ENCODE data around the gene HMG20A. TPM values are rescaled to one million over a fixed set of nuclear protein-coding genes. Genes with fewer than 3 reads are reported as not detected.

Gene HMG20A
- total RNA-seq, 1 donor from 2014 or later, result 35.5 TPM

DNA sequence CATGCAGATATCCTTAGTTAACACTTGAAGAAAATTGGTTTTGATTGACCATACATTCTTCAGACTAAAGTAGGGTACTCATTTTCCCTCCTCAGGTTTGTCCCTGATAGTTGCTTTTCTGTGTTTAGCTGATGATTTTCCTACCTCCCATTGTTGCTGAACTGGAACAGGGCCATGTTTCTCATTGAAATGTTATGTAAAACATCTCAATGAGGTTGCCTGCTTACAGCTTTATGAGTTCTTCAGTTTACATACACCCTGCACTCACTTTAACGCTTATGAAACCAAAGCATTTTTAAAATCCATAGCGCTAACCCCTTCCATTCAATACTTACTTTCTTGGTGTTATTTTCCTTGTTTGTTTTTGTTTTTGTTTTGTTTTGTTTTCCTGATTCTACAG, 61.9 kb downstream of the HMG20A start:
- DNase-seq (ENCODE audit: low spot score), result no peak
- no peak overlapping the region for H3K4me3 Mint-ChIP-seq (ENCODE audit: unreplicated experiment)
- H3K27me3 Mint-ChIP-seq (ENCODE audit: low read depth), result no peaks in the 10 kb centered on the region
- H3K36me3 Mint-ChIP-seq (ENCODE audit: low read depth), result peaks cover 30% of the 10 kb centered on the region
- TF ChIP-seq, protein P1, sequence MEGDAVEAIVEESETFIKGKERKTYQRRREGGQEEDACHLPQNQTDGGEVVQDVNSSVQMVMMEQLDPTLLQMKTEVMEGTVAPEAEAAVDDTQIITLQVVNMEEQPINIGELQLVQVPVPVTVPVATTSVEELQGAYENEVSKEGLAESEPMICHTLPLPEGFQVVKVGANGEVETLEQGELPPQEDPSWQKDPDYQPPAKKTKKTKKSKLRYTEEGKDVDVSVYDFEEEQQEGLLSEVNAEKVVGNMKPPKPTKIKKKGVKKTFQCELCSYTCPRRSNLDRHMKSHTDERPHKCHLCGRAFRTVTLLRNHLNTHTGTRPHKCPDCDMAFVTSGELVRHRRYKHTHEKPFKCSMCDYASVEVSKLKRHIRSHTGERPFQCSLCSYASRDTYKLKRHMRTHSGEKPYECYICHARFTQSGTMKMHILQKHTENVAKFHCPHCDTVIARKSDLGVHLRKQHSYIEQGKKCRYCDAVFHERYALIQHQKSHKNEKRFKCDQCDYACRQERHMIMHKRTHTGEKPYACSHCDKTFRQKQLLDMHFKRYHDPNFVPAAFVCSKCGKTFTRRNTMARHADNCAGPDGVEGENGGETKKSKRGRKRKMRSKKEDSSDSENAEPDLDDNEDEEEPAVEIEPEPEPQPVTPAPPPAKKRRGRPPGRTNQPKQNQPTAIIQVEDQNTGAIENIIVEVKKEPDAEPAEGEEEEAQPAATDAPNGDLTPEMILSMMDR (IDR thresholded peaks at IDR 0.05), result no peak
- H3K4me1 Mint-ChIP-seq (ENCODE audit: low read depth), result peaks cover 39% of the 10 kb centered on the region
- peak overlapping the region; percentile 15 for H3K27ac Mint-ChIP-seq (ENCODE audit: unreplicated experiment)
- H3K9me3 Mint-ChIP-seq (ENCODE audit: low read depth), result no peaks in the 10 kb centered on the region

DNA sequence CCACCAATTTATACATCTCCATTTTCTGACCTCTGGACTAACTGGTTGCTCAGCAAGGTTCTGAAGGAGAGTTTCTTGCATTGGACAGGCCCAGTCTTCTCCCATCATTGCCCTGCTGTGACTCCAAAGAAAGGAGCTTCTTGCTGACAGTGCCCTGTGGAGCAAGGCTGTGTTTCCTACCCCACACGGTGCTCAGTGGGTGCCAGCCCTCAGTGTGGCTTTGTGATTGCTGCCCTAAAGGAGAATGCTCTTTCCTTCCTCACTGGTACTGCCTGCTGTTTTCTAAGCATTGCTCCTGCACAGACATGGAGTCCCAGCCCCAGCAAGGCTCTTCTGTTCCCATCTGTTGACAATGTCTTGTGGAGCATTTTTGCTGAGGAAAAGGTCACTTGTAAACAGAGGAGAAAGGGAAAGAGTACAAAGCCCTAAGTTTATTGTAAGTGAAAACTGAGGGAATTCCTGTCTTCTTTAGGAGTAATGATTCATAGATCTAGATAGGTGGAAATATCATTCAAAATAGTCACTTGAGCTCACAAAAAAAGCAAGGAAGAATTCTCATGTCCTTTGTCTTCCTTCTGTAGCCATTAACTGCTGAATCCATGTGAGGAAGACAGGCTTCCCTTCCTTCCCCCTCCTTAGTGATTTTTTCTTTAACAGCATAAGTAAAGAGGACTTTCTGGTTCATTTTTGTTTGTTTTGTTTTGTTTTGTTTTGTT, 62.9 kb downstream of the HMG20A start:
- DNase-seq (ENCODE audit: low spot score), result no peak
- Mint-ChIP-seq H3K27me3 (ENCODE audit: low read depth) (no peaks in the 10 kb centered on the region), H3K4me1 (ENCODE audit: low read depth) (peaks cover 39% of the 10 kb centered on the region), H3K27ac (ENCODE audit: unreplicated experiment) (peak overlapping the region; percentile 67), H3K4me3 (ENCODE audit: unreplicated experiment) (no peak overlapping the region), H3K9me3 (ENCODE audit: low read depth) (no peaks in the 10 kb centered on the region), H3K36me3 (ENCODE audit: low read depth) (peaks cover 24% of the 10 kb centered on the region)
- TF ChIP-seq, protein P1 (IDR thresholded peaks at IDR 0.05), result no peak

DNA sequence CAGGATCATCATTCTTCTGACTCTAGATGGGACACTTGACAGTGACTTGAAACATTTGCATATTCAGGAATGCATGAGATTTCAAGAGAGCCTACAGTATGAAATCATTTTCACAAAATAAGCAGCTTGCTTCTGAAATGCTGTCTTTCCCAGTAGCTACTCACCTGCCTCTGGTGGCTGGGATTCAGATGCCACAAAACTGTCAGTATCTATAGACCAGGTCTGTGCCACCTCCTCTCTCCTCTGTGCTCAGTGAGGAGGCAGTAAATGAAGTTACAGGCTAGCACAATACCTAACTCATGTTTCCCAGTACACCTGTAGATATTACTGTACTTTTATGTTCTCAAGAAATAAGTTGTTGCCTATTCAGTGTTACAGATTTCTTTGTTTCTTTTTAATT, 64.3 kb downstream of the HMG20A start:
- H3K36me3 Mint-ChIP-seq (ENCODE audit: low read depth), result peaks cover 18% of the 10 kb centered on the region
- DNase-seq (ENCODE audit: low spot score), result no peak
- TF ChIP-seq, protein P1 (IDR thresholded peaks at IDR 0.05), result no peak
- H3K27me3 Mint-ChIP-seq (ENCODE audit: low read depth), result no peaks in the 10 kb centered on the region
- no peak overlapping the region for H3K27ac Mint-ChIP-seq (ENCODE audit: unreplicated experiment)
- H3K4me1 Mint-ChIP-seq (ENCODE audit: low read depth), result peaks cover 39% of the 10 kb centered on the region
- H3K9me3 Mint-ChIP-seq (ENCODE audit: low read depth), result no peaks in the 10 kb centered on the region
- no peak overlapping the region for H3K4me3 Mint-ChIP-seq (ENCODE audit: unreplicated experiment)

DNA sequence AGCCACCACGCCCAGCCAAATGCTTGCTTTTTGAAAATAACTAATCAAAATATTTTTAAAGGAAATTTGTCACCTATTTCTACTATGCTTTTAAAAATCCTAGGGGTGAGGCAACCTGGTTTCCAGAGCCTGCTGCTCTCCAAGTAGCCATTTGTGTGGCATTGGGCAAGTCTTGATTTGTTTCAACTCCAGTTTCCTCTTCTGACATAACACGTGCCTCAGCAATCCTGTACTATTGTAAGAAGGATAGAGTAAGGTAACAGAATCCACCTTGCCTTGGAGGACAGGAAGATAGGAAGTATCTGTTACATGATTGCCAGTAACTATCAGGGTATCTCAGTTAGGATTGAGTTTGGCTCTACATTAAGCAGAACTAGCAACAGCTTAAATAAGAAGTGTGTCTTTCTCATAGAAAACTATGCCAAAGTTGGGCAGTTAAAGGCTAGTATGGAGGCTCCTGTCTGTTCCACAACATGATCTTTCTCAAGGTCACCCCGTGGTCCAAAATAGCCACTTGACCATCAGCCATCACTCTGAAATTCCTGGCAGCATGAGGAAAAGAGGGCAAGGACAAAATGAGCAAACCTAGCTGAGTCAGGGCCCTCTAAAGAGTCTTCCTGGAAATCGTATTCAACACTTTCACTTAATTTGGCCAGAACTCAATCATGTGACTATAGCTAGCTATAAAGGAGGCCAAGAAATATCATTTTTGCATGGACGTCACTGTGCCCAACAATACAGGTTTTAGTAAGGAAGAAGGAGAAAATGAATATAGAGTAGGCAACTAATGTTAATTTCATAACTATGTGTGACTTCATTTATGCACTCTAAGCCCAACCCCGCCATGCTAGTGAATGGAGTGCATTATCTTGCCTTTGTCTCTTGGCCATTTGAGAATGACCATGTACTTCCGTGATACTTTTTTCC, 66.1 kb downstream of the HMG20A start:
- H3K27ac Mint-ChIP-seq (ENCODE audit: unreplicated experiment), result no peak overlapping the region
- no peaks in the 10 kb centered on the region for H3K9me3 Mint-ChIP-seq (ENCODE audit: low read depth)
- DNase-seq (ENCODE audit: low spot score), result no peak
- no peak overlapping the region for H3K4me3 Mint-ChIP-seq (ENCODE audit: unreplicated experiment)
- H3K4me1 Mint-ChIP-seq (ENCODE audit: low read depth), result peaks cover 40% of the 10 kb centered on the region
- H3K27me3 Mint-ChIP-seq (ENCODE audit: low read depth), result no peaks in the 10 kb centered on the region
- peaks cover 18% of the 10 kb centered on the region for H3K36me3 Mint-ChIP-seq (ENCODE audit: low read depth)
- TF ChIP-seq, protein P1 (IDR thresholded peaks at IDR 0.05), result no peak

DNA sequence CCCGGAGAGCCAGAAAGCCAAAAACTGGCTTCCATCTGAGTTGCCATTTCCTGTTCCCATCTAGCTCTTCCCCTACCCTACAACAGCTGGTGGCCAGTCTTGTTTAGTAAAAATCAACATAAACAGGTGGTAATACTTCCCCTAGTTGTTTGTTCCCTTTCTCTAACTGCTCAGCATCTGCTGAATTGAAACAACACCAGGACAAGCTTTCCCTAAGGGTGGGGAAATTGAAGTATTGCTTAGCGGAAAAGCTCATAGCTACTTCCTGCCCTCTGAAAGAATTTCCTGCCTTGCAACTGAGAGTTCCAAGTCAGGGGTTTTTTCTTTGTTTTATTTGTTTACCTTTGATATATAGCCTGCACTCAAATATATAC, 66.8 kb downstream of the HMG20A start:
- Mint-ChIP-seq H3K4me1 (ENCODE audit: low read depth) (peaks cover 36% of the 10 kb centered on the region), H3K9me3 (ENCODE audit: low read depth) (no peaks in the 10 kb centered on the region), H3K27me3 (ENCODE audit: low read depth) (no peaks in the 10 kb centered on the region), H3K36me3 (ENCODE audit: low read depth) (peaks cover 18% of the 10 kb centered on the region), H3K27ac (ENCODE audit: unreplicated experiment) (no peak overlapping the region), H3K4me3 (ENCODE audit: unreplicated experiment) (no peak overlapping the region)
- DNase-seq (ENCODE audit: low spot score), result no peak
- TF ChIP-seq, protein P1 (IDR thresholded peaks at IDR 0.05), result no peak
